Measurements from ENCODE around the gene PSMD11.
A peak's percentile ranks its signal among the peaks of the same experiment; 100 is the strongest.

The PSMD11 gene

GRCh38 chr17:32491371-32492263 is 47.3 kb downstream of the PSMD11 start:
- no peak for DNase-seq

GRCh38 chr17:32492264-32492589 is 47.9 kb downstream of the PSMD11 start:
- no peak for DNase-seq

GRCh38 chr17:32492648-32493289 is 48.5 kb downstream of the PSMD11 start:
- no peak for DNase-seq

GRCh38 chr17:32493571-32493970 is 49.3 kb downstream of the PSMD11 start:
- no peak for DNase-seq

GRCh38 chr17:32493976-32494513 is 49.7 kb downstream of the PSMD11 start:
- no peak for DNase-seq

- peak; percentile 82 for DNase-seq
Observed at GRCh38 chr17:32494621-32495358, 50.5 kb downstream of the PSMD11 start.

- no peak for DNase-seq
Observed at GRCh38 chr17:32495359-32496231, 51.3 kb downstream of the PSMD11 start.

- no peak for DNase-seq
Observed at GRCh38 chr17:32496395-32497073, 52.2 kb downstream of the PSMD11 start.

GRCh38 chr17:32497431-32498205 is 53.3 kb downstream of the PSMD11 start:
- DNase-seq = no peak

- DNase-seq = peak; percentile 84
Observed at GRCh38 chr17:32498391-32498790, 54.1 kb downstream of the PSMD11 start.

- DNase-seq = no peak
Observed at GRCh38 chr17:32502013-32502412, 57.7 kb downstream of the PSMD11 start.

- DNase-seq = no peak
Observed at GRCh38 chr17:32502710-32503109, 58.4 kb downstream of the PSMD11 start.

- no peak for DNase-seq
Observed at GRCh38 chr17:32503251-32504165, 59.2 kb downstream of the PSMD11 start.

- no peak for DNase-seq
Observed at GRCh38 chr17:32504166-32504990, 60.1 kb downstream of the PSMD11 start.

GRCh38 chr17:32508926-32509325 is 64.6 kb downstream of the PSMD11 start:
- DNase-seq = no peak

- DNase-seq = no peak
Observed at GRCh38 chr17:32510466-32510865, 66.2 kb downstream of the PSMD11 start.

- no peak for DNase-seq
Observed at GRCh38 chr17:32512328-32512727, 68.0 kb downstream of the PSMD11 start.

- no peak for DNase-seq
Observed at GRCh38 chr17:32513579-32513978, 69.3 kb downstream of the PSMD11 start.

GRCh38 chr17:32514606-32515005 is 70.3 kb downstream of the PSMD11 start:
- no peak for DNase-seq

All from NCI-H2171 treated with DMSO at 0.1 percent for 48 hours (cell line).